Activated CD8-positive, alpha-beta T cell treated with anti-CD3 and anti-CD28 coated beads for 36 hours (primary cell): Measurements from ENCODE around the gene UCP2. TPM values are rescaled to one million over a fixed set of nuclear protein-coding genes. Genes with fewer than 3 reads are reported as not detected.

Experiments
- ATAC-seq: fragments of 200-7000 bp; cut with Tn5 transposase; one replicate; pipeline ENCODE4 v1.10.0; 2021; ENCODE audit warnings: mild to moderate bottlenecking, moderate library complexity
- CTCF ChIA-PET: fragments of 350-600 bp; sonication (Branson Sonifier 250); formaldehyde crosslinking; loops from one replicate; lab custom pipeline; 2021; ENCODE audit warnings: antibody characterized with exemption; lab: Charles Lee
- POLR2A ChIA-PET: fragments of 350-600 bp; sonication (Branson Sonifier 250); formaldehyde crosslinking; loops from one replicate; lab custom pipeline; 2021; ENCODE audit warnings: antibody characterized with exemption; lab: Charles Lee
- DNase-seq: peaks from one replicate; pipeline ENCODE4 v3.0.0-alpha.2; 2020
- H3K27ac Mint-ChIP-seq: one replicate; pipeline ENCODE4 v1.8.0; 2021; ENCODE audit warnings: mild to moderate bottlenecking, mixed read lengths
- H3K27me3 Mint-ChIP-seq: one replicate; pipeline ENCODE4 v1.8.0; 2021; ENCODE audit warnings: mixed read lengths
- H3K36me3 Mint-ChIP-seq: one replicate; pipeline ENCODE4 v1.8.0; 2021; ENCODE audit warnings: low read depth, mixed read lengths
- H3K4me1 Mint-ChIP-seq: one replicate; pipeline ENCODE4 v1.8.0; 2021; ENCODE audit warnings: low read depth, mixed read lengths
- H3K4me3 Mint-ChIP-seq: one replicate; pipeline ENCODE4 v1.8.0; 2021; ENCODE audit warnings: mild to moderate bottlenecking, moderate library complexity, mixed read lengths
- H3K9me3 Mint-ChIP-seq: one replicate; pipeline ENCODE4 v1.8.0; 2021; ENCODE audit warnings: mixed read lengths
- CTCF ChIP-seq: fragments of 200-600 bp; IDR thresholded peaks from one replicate; pipeline ENCODE4 v1.8.0; 2022; ENCODE audit warnings: antibody characterized with exemption, mild to moderate bottlenecking
- intact Hi-C: fragments of 100-400 bp; cut with micrococcal nuclease; formaldehyde crosslinking; loops from one replicate; pipeline ENCODE4 v1.10.0; 2022
- total RNA-seq, 2 experiments: library from RNA; stranded (reverse); gene quantifications; one replicate each; pipeline ENCODE4 v1.2.3, GENCODE V29; 2021

Gene UCP2
- total RNA-seq, 2 experiments from 2014 or later = 244 to 252 TPM

- ATAC-seq (no peak), DNase-seq (no peak)
- no peaks in the 10 kb centered on the region for H3K36me3 Mint-ChIP-seq
- ChIA-PET POLR2A (interaction anchor here (0.6 to 1.0 kb wide), 2 partner anchors 31 to 169 kb away, joined by 3 read pairs; no protein-coding TSS in a partner anchor), CTCF (interaction anchor here (1.6 kb wide), 1 partner anchor 306 kb away, joined by 4 read pairs; no protein-coding TSS in a partner anchor)
- no peaks in the 10 kb centered on the region for H3K27me3 Mint-ChIP-seq
- H3K9me3 Mint-ChIP-seq = no peaks in the 10 kb centered on the region
- H3K27ac Mint-ChIP-seq = no peak overlapping the region
- intact Hi-C loops = no loop called here
- no peak for TF ChIP-seq CTCF
- H3K4me1 Mint-ChIP-seq = no peaks in the 10 kb centered on the region
- H3K4me3 Mint-ChIP-seq = no peak overlapping the region
These were observed 33.4 kb downstream of the UCP2 start for GRCh38 chr11:73949246-73949645.

GRCh38 chr11:73946798-73947458, 35.7 kb downstream of the UCP2 start:
- CTCF ChIA-PET = interaction anchor here (1.8 kb wide), 1 partner anchor 17 kb away, joined by 10 read pairs; no protein-coding TSS in a partner anchor

GRCh38 chr11:73945396-73945795, 37.2 kb downstream of the UCP2 start:
- ATAC-seq (no peak), DNase-seq (no peak)
- ChIA-PET POLR2A (no interaction called here), CTCF (no interaction called here)
- Mint-ChIP-seq H3K4me1 (no peaks in the 10 kb centered on the region), H3K4me3 (no peak overlapping the region), H3K9me3 (peaks cover 3% of the 10 kb centered on the region), H3K36me3 (peaks cover 5% of the 10 kb centered on the region), H3K27ac (no peak overlapping the region), H3K27me3 (no peaks in the 10 kb centered on the region)
- no peak for TF ChIP-seq CTCF
- intact Hi-C loops = no loop called here

More at GRCh38 chr11:73946798-73947458, 35.7 kb downstream of the UCP2 start:
- Mint-ChIP-seq H3K4me1 (no peaks in the 10 kb centered on the region), H3K27me3 (no peaks in the 10 kb centered on the region), H3K9me3 (no peaks in the 10 kb centered on the region), H3K4me3 (no peak overlapping the region), H3K36me3 (no peaks in the 10 kb centered on the region), H3K27ac (no peak overlapping the region)
- no peak for DNase-seq
- ATAC-seq = no peak
- TF ChIP-seq CTCF = no peak
- POLR2A ChIA-PET = no interaction called here
- intact Hi-C loops = no loop called here

- DNase-seq = no peak
- no peak overlapping the region for H3K27ac Mint-ChIP-seq
- H3K9me3 Mint-ChIP-seq = peaks cover 3% of the 10 kb centered on the region
- no peaks in the 10 kb centered on the region for H3K4me1 Mint-ChIP-seq
- no peaks in the 10 kb centered on the region for H3K27me3 Mint-ChIP-seq
- no peak for ATAC-seq
- intact Hi-C loops = no loop called here
- H3K36me3 Mint-ChIP-seq = peaks cover 5% of the 10 kb centered on the region
- ChIA-PET CTCF (no interaction called here), POLR2A (no interaction called here)
- no peak for TF ChIP-seq CTCF
- no peak overlapping the region for H3K4me3 Mint-ChIP-seq
These were observed 37.7 kb downstream of the UCP2 start for GRCh38 chr11:73944901-73945300.

DNA sequence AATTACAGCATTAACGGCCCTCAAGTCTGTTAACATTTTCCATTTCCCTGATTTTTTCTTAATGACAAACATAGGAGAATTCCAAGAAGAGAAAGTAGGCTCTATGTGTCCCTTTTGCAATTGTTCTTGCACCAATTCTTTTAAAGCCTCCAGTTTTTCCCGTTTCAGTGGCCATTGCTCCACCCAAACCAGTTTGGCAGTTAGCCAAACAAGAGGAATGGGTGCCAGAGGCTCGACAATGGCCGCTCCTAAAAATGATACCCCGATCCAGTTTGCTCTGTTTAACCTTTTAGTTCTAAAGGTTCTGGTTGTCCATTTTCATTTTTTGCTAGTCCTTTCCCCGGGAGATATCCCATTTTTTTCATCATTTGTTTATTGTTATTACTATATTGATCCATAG, 38.6 kb downstream of the UCP2 start:
- Mint-ChIP-seq H3K4me1 (no peaks in the 10 kb centered on the region), H3K4me3 (no peak overlapping the region), H3K27ac (no peak overlapping the region), H3K9me3 (peaks cover 3% of the 10 kb centered on the region), H3K27me3 (no peaks in the 10 kb centered on the region), H3K36me3 (peaks cover 5% of the 10 kb centered on the region)
- no peak for TF ChIP-seq CTCF
- intact Hi-C loops = no loop called here
- ATAC-seq (no peak), DNase-seq (no peak)
- POLR2A ChIA-PET = no interaction called here
- CTCF ChIA-PET = no interaction called here
